GM19372 (cell line): Measurements from ENCODE around the gene JMY.

Experiments used
- ATAC-seq: cut with Tn5 transposase; IDR thresholded peaks from one replicate; pipeline ENCODE4 v1.9.1; 2021; ENCODE audit warnings: mild to moderate bottlenecking, low read depth, moderate library complexity; ENCODE audit not compliant: unreplicated experiment

JMY gene

GRCh38 chr5:79285285-79285684 lies 49.4 kb downstream of the JMY start:
- no peak for ATAC-seq

GRCh38 chr5:79285833-79286232 lies 49.9 kb downstream of the JMY start:
- ATAC-seq: no peak

- ATAC-seq: no peak
These were observed 51.4 kb downstream of the JMY start for GRCh38 chr5:79287380-79287779.

GRCh38 chr5:79287907-79288306 lies 52.0 kb downstream of the JMY start:
- no peak for ATAC-seq

GRCh38 chr5:79295029-79295428 lies 59.1 kb downstream of the JMY start:
- ATAC-seq: no peak

GRCh38 chr5:79297661-79298060 lies 61.7 kb downstream of the JMY start:
- no peak for ATAC-seq

- no peak for ATAC-seq
These were observed 65.2 kb downstream of the JMY start for GRCh38 chr5:79301046-79301712.

GRCh38 chr5:79302454-79302853 lies 66.5 kb downstream of the JMY start:
- ATAC-seq: no peak

- no peak for ATAC-seq
These were observed 69.8 kb downstream of the JMY start for GRCh38 chr5:79305706-79306105.

- no peak for ATAC-seq
These were observed 83.1 kb downstream of the JMY start for GRCh38 chr5:79318935-79319614.

GRCh38 chr5:79329453-79329852 lies 93.5 kb downstream of the JMY start:
- no peak for ATAC-seq

- ATAC-seq: no peak
These were observed 94.1 kb downstream of the JMY start for GRCh38 chr5:79330071-79330470.

- ATAC-seq: no peak
These were observed 98.1 kb downstream of the JMY start for GRCh38 chr5:79333852-79334557.

GRCh38 chr5:79346420-79346824 lies 110.5 kb downstream of the JMY start:
- ATAC-seq: no peak

- no peak for ATAC-seq
These were observed 113.1 kb downstream of the JMY start for GRCh38 chr5:79349047-79349446.

GRCh38 chr5:79349881-79350280 lies 114.0 kb downstream of the JMY start:
- ATAC-seq: no peak

GRCh38 chr5:79357398-79357797 lies 121.5 kb downstream of the JMY start:
- no peak for ATAC-seq
